Neural cell (in vitro differentiated cells): ENCODE measurements around the gene USP35. TPM values are rescaled to one million over a fixed set of nuclear protein-coding genes. Genes with fewer than 3 reads are reported as not detected.

Experiments used
- H2AFZ ChIP-seq: fragments of 200-600, 300-800 bp; sonication (generic), shearing (Covaris generic); 2 replicates; pipeline ENCODE4 v1.6.0; 2014; ENCODE audit warnings: low read depth, mild to moderate bottlenecking, antibody characterized with exemption, low read length, moderate library complexity
- H3F3A ChIP-seq: fragments of 200-600 bp; shearing (Covaris generic); 2 replicates; pipeline ENCODE4 v1.6.1; 2016; ENCODE audit warnings: mild to moderate bottlenecking, moderate library complexity, mixed read lengths, antibody characterized with exemption, low read length; ENCODE audit not compliant: insufficient read depth, poor library complexity, severe bottlenecking
- H3K27ac ChIP-seq: fragments of 200-600, 300-800 bp; sonication (generic), shearing (Covaris generic); 2 replicates; pipeline ENCODE4 v1.5.1; 2014; ENCODE audit warnings: mild to moderate bottlenecking, low read length, moderate library complexity
- H3K27me3 ChIP-seq: fragments of 300-800, 200-600 bp; sonication (generic), shearing (Covaris generic); 2 replicates; pipeline ENCODE4 v1.6.0; 2014; ENCODE audit warnings: mild to moderate bottlenecking, low read depth, low read length, moderate library complexity; ENCODE audit not compliant: insufficient read depth
- H3K36me3 ChIP-seq: fragments of 300-800, 200-600 bp; sonication (generic), shearing (Covaris generic); 2 replicates; pipeline ENCODE4 v1.5.1; 2014; ENCODE audit warnings: mild to moderate bottlenecking, antibody characterized with exemption, low read length, moderate library complexity; ENCODE audit not compliant: insufficient read depth
- H3K4me2 ChIP-seq: fragments of 300-800, 200-600 bp; sonication (generic), shearing (Covaris generic); 2 replicates; pipeline ENCODE4 v1.6.0; 2014; ENCODE audit warnings: mild to moderate bottlenecking, low read length
- H3K4me3 ChIP-seq: fragments of 300-800, 200-600 bp; sonication (generic), shearing (Covaris generic); 2 replicates; pipeline ENCODE4 v1.5.1; 2014; ENCODE audit warnings: mild to moderate bottlenecking, low read length, moderate library complexity
- H3K79me2 ChIP-seq: fragments of 200-600 bp; shearing (Covaris generic); replicated peaks from 2 replicates; pipeline ENCODE4 v1.6.0; 2014; ENCODE audit warnings: mild to moderate bottlenecking, low read length, moderate library complexity; ENCODE audit not compliant: insufficient read depth
- H3K9ac ChIP-seq: fragments of 300-800, 200-600 bp; sonication (generic), shearing (Covaris generic); 2 replicates; pipeline ENCODE4 v1.6.1; 2016; ENCODE audit warnings: mild to moderate bottlenecking, low read length, mixed read lengths
- H3K9me2 ChIP-seq: fragments of 200-600 bp; shearing (Covaris generic); 2 replicates; pipeline ENCODE4 v1.6.1; 2016; ENCODE audit warnings: mild to moderate bottlenecking, low read length, mixed read lengths; ENCODE audit not compliant: insufficient read depth
- H3K9me3 ChIP-seq: fragments of 200-600, 300-800 bp; sonication (generic), shearing (Covaris generic); 2 replicates; pipeline ENCODE4 v1.6.1; 2016; ENCODE audit warnings: mild to moderate bottlenecking, mixed run types, low read length, moderate library complexity, mixed read lengths
- H4K20me1 ChIP-seq: fragments of 200-600 bp; shearing (Covaris generic); 2 replicates; pipeline ENCODE4 v1.6.1; 2016; ENCODE audit warnings: mild to moderate bottlenecking, mixed run types; ENCODE audit not compliant: insufficient read depth
- EP300 ChIP-seq: fragments of 450-650 bp; conservative IDR thresholded peaks from 2 replicates; pipeline ENCODE4 v1.6.1; 2014; ENCODE audit warnings: antibody characterized with exemption, mild to moderate bottlenecking, moderate library complexity; ENCODE audit not compliant: poor library complexity, severe bottlenecking
- EZH2 ChIP-seq: fragments of 200-600, 300-800 bp; shearing (Covaris generic), sonication (generic); IDR thresholded peaks from 2 replicates; pipeline ENCODE4 v1.6.1; 2014; ENCODE audit warnings: antibody characterized with exemption, low read length, borderline replicate concordance, mild to moderate bottlenecking; ENCODE audit not compliant: insufficient read depth, poor library complexity, severe bottlenecking
- MXI1 ChIP-seq: fragments of 450-650 bp; conservative IDR thresholded peaks from 2 replicates; pipeline ENCODE4 v1.6.1; 2014; ENCODE audit warnings: antibody characterized with exemption, mild to moderate bottlenecking; ENCODE audit not compliant: poor library complexity, severe bottlenecking
- POLR2AphosphoS5 ChIP-seq: IDR thresholded peaks from 2 replicates; pipeline ENCODE4 v1.6.1; 2012
- RAD21 ChIP-seq: fragments of 450-650 bp; conservative IDR thresholded peaks from 2 replicates; pipeline ENCODE4 v1.6.1; 2014; ENCODE audit warnings: antibody characterized with exemption, mild to moderate bottlenecking, moderate library complexity
- SMC3 ChIP-seq: fragments of 450-650 bp; conservative IDR thresholded peaks from 2 replicates; pipeline ENCODE4 v1.6.1; 2014; ENCODE audit warnings: antibody characterized with exemption, mild to moderate bottlenecking, moderate library complexity; ENCODE audit not compliant: poor library complexity
- TAF1 ChIP-seq: IDR thresholded peaks from 2 replicates; pipeline ENCODE4 v1.6.1; 2012; ENCODE audit warnings: low read depth
- polyA plus RNA-seq: library from polyadenylated mRNA; depleted of rRNA; stranded (reverse); fragments of >200 nt; gene quantifications from 2 replicates; pipeline ENCODE4 v1.2.3, GENCODE V29; 2014
- TF ChIP-seq, protein P1 (sequence below): IDR thresholded peaks from 2 replicates; pipeline ENCODE4 v1.6.1; 2012; ENCODE audit warnings: borderline replicate concordance
- TF ChIP-seq, protein P2 (sequence below): fragments of 450-650 bp; IDR thresholded peaks from 2 replicates; pipeline ENCODE4 v1.5.1; 2014; ENCODE audit warnings: antibody characterized with exemption, mild to moderate bottlenecking, moderate library complexity; ENCODE audit not compliant: poor library complexity, severe bottlenecking

Gene USP35
- polyA plus RNA-seq, 1 donor from 2014 or later, result 12.9 TPM

DNA sequence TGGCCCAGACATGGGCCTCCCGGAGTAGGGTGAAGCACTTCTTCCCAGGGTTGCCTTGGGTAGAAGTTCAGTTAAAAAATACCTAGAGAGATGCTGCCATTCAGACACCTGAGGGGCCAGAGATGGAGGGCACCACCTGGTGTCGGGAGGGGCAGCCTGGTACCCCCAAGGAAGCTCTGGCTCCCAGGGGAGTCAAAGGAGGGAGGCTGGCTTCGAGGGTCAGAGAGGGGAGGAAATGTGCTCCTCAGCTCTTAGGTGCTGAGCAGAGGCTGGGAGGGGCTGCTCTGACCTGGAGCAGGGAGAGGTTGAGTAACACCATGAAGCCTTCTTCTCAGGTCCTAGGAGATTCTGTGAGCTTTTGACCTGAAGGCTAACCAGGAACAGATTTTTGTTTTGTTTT, 1.1 kb downstream of the USP35 start:
- TF ChIP-seq POLR2AphosphoS5, result no peak
- TF ChIP-seq TAF1, result no peak
- TF ChIP-seq EP300, result no peak
- TF ChIP-seq, protein P1, sequence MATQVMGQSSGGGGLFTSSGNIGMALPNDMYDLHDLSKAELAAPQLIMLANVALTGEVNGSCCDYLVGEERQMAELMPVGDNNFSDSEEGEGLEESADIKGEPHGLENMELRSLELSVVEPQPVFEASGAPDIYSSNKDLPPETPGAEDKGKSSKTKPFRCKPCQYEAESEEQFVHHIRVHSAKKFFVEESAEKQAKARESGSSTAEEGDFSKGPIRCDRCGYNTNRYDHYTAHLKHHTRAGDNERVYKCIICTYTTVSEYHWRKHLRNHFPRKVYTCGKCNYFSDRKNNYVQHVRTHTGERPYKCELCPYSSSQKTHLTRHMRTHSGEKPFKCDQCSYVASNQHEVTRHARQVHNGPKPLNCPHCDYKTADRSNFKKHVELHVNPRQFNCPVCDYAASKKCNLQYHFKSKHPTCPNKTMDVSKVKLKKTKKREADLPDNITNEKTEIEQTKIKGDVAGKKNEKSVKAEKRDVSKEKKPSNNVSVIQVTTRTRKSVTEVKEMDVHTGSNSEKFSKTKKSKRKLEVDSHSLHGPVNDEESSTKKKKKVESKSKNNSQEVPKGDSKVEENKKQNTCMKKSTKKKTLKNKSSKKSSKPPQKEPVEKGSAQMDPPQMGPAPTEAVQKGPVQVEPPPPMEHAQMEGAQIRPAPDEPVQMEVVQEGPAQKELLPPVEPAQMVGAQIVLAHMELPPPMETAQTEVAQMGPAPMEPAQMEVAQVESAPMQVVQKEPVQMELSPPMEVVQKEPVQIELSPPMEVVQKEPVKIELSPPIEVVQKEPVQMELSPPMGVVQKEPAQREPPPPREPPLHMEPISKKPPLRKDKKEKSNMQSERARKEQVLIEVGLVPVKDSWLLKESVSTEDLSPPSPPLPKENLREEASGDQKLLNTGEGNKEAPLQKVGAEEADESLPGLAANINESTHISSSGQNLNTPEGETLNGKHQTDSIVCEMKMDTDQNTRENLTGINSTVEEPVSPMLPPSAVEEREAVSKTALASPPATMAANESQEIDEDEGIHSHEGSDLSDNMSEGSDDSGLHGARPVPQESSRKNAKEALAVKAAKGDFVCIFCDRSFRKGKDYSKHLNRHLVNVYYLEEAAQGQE, result no peak
- no peak for TF ChIP-seq MXI1
- TF ChIP-seq EZH2, result no peak
- TF ChIP-seq SMC3, result no peak
- no peak for TF ChIP-seq RAD21
- TF ChIP-seq, protein P2, sequence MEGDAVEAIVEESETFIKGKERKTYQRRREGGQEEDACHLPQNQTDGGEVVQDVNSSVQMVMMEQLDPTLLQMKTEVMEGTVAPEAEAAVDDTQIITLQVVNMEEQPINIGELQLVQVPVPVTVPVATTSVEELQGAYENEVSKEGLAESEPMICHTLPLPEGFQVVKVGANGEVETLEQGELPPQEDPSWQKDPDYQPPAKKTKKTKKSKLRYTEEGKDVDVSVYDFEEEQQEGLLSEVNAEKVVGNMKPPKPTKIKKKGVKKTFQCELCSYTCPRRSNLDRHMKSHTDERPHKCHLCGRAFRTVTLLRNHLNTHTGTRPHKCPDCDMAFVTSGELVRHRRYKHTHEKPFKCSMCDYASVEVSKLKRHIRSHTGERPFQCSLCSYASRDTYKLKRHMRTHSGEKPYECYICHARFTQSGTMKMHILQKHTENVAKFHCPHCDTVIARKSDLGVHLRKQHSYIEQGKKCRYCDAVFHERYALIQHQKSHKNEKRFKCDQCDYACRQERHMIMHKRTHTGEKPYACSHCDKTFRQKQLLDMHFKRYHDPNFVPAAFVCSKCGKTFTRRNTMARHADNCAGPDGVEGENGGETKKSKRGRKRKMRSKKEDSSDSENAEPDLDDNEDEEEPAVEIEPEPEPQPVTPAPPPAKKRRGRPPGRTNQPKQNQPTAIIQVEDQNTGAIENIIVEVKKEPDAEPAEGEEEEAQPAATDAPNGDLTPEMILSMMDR, result no peak
- peaks cover 14% of the 10 kb centered on the region for H3K79me2 ChIP-seq
- H2AFZ ChIP-seq, result no peak overlapping the region
- H3K9me2 ChIP-seq, result no peaks in the 10 kb centered on the region
- peak overlapping the region; percentile 66 for H3K9ac ChIP-seq
- H3K4me3 ChIP-seq, result peak overlapping the region; percentile 76
- no peaks in the 10 kb centered on the region for H3F3A ChIP-seq
- H4K20me1 ChIP-seq, result no peaks in the 10 kb centered on the region
- H3K4me2 ChIP-seq, result peak overlapping the region; percentile 78
- no peak overlapping the region for H3K27ac ChIP-seq
- no peaks in the 10 kb centered on the region for H3K9me3 ChIP-seq
- H3K27me3 ChIP-seq, result no peaks in the 10 kb centered on the region
- no peaks in the 10 kb centered on the region for H3K36me3 ChIP-seq

DNA sequence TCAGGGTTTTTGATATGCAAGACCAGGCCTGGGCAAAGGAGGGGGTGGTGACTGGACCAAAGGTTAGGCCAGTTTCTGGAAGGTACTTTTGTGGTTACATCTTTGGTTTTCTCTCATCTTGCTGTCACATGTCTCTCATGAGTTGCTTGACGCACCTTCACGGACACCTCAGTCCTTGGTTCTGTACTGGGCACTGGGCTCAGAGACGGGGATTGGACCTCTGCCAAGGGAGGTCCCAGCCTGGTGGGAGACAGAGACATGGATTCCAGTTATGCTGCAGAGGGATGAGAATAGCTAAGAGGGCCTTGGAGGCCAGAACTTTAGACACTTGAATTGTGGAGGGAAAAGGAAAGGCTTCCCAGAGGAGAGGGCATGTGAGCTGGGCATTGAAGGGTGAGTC, 1.7 kb downstream of the USP35 start:
- Histone ChIP-seq H3K4me3 (peak overlapping the region; percentile 76), H3K36me3 (no peaks in the 10 kb centered on the region), H3K27me3 (no peaks in the 10 kb centered on the region), H3K27ac (no peak overlapping the region), H3F3A (no peaks in the 10 kb centered on the region), H4K20me1 (no peaks in the 10 kb centered on the region), H3K4me2 (peak overlapping the region; percentile 78), H3K79me2 (peaks cover 14% of the 10 kb centered on the region), H3K9me3 (no peaks in the 10 kb centered on the region), H2AFZ (no peak overlapping the region), H3K9ac (no peak overlapping the region), H3K9me2 (no peaks in the 10 kb centered on the region)
- TF ChIP-seq, protein P1, result no peak
- no peak for TF ChIP-seq EP300
- TF ChIP-seq, protein P2, result no peak
- no peak for TF ChIP-seq POLR2AphosphoS5
- no peak for TF ChIP-seq EZH2
- TF ChIP-seq RAD21, result no peak
- no peak for TF ChIP-seq SMC3
- no peak for TF ChIP-seq TAF1
- TF ChIP-seq MXI1, result no peak
